Measurements from ENCODE around the gene CCIN. TPM values are rescaled to one million over a fixed set of nuclear protein-coding genes. Genes with fewer than 3 reads are reported as not detected.

The CCIN gene
- total and polyA plus RNA-seq, 2 of the 13 experiments (the other 11 are each of a cell fraction or from before 2014, with no cell fraction given) = not detected

- TF ChIP-seq RERE (CRISPR knock-in tag; IDR thresholded peaks at IDR 0.05; ENCODE audit: low read depth) (no peak), ZNF891 (CRISPR knock-in tag; IDR thresholded peaks at IDR 0.05) (no peak), KLF16 (CRISPR knock-in tag; IDR thresholded peaks at IDR 0.05) (0 out of 4 replicates have a peak, but pooled peaks of 1 of the 2 experiments have one; percentile 52), ZMAT3 (CRISPR knock-in tag; conservative IDR thresholded peaks at IDR 0.05) (no peak), ZFP91 (CRISPR knock-in tag; IDR thresholded peaks at IDR 0.05; ENCODE audit: borderline replicate concordance) (peak; percentile 50; the same call in 1 of the 2 replicates), PLSCR1 (CRISPR knock-in tag; IDR thresholded peaks at IDR 0.05; ENCODE audit: borderline replicate concordance) (no peak), FOSL2 (CRISPR knock-in tag; IDR thresholded peaks at IDR 0.05) (no peak), ZNF276 (CRISPR knock-in tag; IDR thresholded peaks at IDR 0.05; ENCODE audit: low read depth) (no peak), ZNF781 (CRISPR knock-in tag; IDR thresholded peaks at IDR 0.05; ENCODE audit: borderline replicate concordance, not compliant biosample characterization) (no peak), REXO4 (CRISPR knock-in tag; IDR thresholded peaks at IDR 0.05; ENCODE audit: borderline replicate concordance) (no peak), ZZZ3 (CRISPR knock-in tag; IDR thresholded peaks at IDR 0.05; ENCODE audit: borderline replicate concordance) (no peak), ISL2 (CRISPR knock-in tag; IDR thresholded peaks at IDR 0.05) (0 out of 2 replicates have a peak, but pooled peaks have one; percentile 31)
- TF ChIP-seq, protein P1, sequence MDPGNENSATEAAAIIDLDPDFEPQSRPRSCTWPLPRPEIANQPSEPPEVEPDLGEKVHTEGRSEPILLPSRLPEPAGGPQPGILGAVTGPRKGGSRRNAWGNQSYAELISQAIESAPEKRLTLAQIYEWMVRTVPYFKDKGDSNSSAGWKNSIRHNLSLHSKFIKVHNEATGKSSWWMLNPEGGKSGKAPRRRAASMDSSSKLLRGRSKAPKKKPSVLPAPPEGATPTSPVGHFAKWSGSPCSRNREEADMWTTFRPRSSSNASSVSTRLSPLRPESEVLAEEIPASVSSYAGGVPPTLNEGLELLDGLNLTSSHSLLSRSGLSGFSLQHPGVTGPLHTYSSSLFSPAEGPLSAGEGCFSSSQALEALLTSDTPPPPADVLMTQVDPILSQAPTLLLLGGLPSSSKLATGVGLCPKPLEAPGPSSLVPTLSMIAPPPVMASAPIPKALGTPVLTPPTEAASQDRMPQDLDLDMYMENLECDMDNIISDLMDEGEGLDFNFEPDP (CRISPR knock-in tag; conservative IDR thresholded peaks at IDR 0.05) = no peak
- TF ChIP-seq, protein P2, sequence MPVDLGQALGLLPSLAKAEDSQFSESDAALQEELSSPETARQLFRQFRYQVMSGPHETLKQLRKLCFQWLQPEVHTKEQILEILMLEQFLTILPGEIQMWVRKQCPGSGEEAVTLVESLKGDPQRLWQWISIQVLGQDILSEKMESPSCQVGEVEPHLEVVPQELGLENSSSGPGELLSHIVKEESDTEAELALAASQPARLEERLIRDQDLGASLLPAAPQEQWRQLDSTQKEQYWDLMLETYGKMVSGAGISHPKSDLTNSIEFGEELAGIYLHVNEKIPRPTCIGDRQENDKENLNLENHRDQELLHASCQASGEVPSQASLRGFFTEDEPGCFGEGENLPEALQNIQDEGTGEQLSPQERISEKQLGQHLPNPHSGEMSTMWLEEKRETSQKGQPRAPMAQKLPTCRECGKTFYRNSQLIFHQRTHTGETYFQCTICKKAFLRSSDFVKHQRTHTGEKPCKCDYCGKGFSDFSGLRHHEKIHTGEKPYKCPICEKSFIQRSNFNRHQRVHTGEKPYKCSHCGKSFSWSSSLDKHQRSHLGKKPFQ (CRISPR knock-in tag; IDR thresholded peaks at IDR 0.05; ENCODE audit: insufficient replicate concordance) = no peak
Observed at GRCh38 chr9:36166168-36166927, 2.8 kb upstream of the CCIN start (continued).

Measured in HepG2 (cell line).